Panc1 (cell line): ENCODE data around the gene CIP2A.

ENCODE experiments used
- POLR2AphosphoS5 ChIP-seq: IDR thresholded peaks from 2 replicates; pipeline ENCODE4 v1.6.1; 2012; ENCODE audit warnings: mild to moderate bottlenecking, low read depth, low read length, moderate library complexity
- SIN3A ChIP-seq: IDR thresholded peaks from 2 replicates; pipeline ENCODE4 v1.6.1; 2012; ENCODE audit warnings: low read depth, mild to moderate bottlenecking, low read length, moderate library complexity, borderline replicate concordance; ENCODE audit not compliant: insufficient read depth
- TCF7L2 ChIP-seq: IDR thresholded peaks from 2 replicates; pipeline ENCODE4 v1.6.1; 2011; ENCODE audit warnings: mild to moderate bottlenecking, low read depth, low read length, inconsistent platforms
- TF ChIP-seq, protein P1 (sequence below): fragments of 450-650 bp; IDR thresholded peaks from 2 replicates; pipeline ENCODE4 v1.5.1; 2017; ENCODE audit warnings: mild to moderate bottlenecking
- TF ChIP-seq, protein P2 (sequence below), 2 experiments: IDR thresholded peaks; 2 replicates each; pipeline ENCODE4 v1.6.1; 2011 to 2012; ENCODE audit warnings: low read depth in 2 of 2, control low read depth in 1 of 2, low read length in 1 of 2, mild to moderate bottlenecking in 1 of 2, moderate library complexity in 1 of 2; ENCODE audit not compliant: insufficient read depth in 1 of 2

DNA sequence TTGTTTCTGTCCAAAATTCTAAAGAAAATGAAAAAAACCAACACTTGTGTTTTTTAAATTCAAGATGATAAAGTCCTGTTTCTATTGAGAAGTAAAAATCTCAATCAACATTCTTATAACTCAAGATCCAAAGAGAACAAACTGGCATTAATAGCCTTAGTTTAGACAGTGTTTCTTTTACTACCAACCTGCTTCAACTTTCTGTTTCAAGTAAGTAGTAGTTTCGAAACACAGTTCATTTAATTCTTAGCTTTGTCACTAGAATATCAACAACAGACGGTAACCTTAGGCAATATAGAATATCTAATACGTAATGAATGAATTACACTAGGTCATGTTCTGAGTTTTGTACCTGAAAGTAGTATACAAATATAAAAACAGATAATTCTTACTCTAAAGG is 23.7 kb downstream of the CIP2A start:
- TF ChIP-seq, protein P1, sequence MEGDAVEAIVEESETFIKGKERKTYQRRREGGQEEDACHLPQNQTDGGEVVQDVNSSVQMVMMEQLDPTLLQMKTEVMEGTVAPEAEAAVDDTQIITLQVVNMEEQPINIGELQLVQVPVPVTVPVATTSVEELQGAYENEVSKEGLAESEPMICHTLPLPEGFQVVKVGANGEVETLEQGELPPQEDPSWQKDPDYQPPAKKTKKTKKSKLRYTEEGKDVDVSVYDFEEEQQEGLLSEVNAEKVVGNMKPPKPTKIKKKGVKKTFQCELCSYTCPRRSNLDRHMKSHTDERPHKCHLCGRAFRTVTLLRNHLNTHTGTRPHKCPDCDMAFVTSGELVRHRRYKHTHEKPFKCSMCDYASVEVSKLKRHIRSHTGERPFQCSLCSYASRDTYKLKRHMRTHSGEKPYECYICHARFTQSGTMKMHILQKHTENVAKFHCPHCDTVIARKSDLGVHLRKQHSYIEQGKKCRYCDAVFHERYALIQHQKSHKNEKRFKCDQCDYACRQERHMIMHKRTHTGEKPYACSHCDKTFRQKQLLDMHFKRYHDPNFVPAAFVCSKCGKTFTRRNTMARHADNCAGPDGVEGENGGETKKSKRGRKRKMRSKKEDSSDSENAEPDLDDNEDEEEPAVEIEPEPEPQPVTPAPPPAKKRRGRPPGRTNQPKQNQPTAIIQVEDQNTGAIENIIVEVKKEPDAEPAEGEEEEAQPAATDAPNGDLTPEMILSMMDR: no peak
- TF ChIP-seq POLR2AphosphoS5 (no peak), SIN3A (no peak), TCF7L2 (no peak)
- TF ChIP-seq, protein P2, sequence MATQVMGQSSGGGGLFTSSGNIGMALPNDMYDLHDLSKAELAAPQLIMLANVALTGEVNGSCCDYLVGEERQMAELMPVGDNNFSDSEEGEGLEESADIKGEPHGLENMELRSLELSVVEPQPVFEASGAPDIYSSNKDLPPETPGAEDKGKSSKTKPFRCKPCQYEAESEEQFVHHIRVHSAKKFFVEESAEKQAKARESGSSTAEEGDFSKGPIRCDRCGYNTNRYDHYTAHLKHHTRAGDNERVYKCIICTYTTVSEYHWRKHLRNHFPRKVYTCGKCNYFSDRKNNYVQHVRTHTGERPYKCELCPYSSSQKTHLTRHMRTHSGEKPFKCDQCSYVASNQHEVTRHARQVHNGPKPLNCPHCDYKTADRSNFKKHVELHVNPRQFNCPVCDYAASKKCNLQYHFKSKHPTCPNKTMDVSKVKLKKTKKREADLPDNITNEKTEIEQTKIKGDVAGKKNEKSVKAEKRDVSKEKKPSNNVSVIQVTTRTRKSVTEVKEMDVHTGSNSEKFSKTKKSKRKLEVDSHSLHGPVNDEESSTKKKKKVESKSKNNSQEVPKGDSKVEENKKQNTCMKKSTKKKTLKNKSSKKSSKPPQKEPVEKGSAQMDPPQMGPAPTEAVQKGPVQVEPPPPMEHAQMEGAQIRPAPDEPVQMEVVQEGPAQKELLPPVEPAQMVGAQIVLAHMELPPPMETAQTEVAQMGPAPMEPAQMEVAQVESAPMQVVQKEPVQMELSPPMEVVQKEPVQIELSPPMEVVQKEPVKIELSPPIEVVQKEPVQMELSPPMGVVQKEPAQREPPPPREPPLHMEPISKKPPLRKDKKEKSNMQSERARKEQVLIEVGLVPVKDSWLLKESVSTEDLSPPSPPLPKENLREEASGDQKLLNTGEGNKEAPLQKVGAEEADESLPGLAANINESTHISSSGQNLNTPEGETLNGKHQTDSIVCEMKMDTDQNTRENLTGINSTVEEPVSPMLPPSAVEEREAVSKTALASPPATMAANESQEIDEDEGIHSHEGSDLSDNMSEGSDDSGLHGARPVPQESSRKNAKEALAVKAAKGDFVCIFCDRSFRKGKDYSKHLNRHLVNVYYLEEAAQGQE (IDR thresholded peaks at IDR 0.05; ENCODE audit: insufficient read depth in 1 of 2, low read depth in 2 of 2, low read length in 1 of 2): no peak
